Measurements from ENCODE around the gene MAP2. TPM values are rescaled to one million over a fixed set of nuclear protein-coding genes. Genes with fewer than 3 reads are reported as not detected.

The MAP2 gene
- total and polyA plus RNA-seq, 2 of the 13 experiments (the other 11 are each of a cell fraction or from before 2014, with no cell fraction given) = 0.08 TPM; not detected in 1

DNA sequence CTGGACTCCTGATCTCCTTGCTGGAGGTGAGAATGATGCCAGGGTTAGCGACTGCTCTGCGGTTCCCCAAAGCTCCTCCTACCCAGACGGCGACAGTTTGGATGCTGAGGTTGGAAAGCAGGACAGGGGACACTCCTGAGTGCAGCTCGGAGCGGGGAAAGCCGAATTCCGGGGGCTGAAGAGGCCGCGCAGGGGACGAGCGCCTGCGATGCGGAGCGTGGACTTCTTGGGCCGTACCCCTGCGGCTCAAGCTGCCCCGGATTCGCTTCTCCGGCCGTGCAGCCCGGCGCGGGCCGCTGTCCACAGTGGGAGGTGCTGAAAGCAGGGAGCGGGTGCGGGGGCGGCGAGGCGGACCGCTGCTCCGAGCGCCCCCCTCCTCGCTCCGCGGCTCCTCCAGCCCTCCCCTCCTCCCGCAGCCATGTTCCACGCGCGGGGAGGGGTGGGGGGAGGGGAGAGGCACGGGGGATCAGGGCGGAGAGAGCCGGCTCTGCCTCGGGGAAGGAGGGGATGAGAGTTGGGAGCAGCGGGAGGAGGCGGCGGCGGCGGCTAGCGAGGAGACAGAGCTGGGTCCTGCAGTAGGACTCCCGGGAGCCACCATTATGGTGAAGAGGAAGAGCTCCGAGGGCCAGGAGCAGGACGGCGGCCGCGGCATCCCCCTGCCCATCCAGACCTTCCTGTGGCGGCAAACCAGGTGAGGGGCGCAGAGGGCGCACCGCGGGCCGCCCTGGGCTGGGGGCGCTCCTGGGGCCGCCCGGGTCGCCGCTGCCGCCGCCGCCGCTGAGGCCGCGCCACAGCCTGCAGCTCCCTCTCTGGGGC lies 347.8 kb downstream of the MAP2 start, which contains the start of gene UNC80 (continued):
- TF ChIP-seq, protein P1, sequence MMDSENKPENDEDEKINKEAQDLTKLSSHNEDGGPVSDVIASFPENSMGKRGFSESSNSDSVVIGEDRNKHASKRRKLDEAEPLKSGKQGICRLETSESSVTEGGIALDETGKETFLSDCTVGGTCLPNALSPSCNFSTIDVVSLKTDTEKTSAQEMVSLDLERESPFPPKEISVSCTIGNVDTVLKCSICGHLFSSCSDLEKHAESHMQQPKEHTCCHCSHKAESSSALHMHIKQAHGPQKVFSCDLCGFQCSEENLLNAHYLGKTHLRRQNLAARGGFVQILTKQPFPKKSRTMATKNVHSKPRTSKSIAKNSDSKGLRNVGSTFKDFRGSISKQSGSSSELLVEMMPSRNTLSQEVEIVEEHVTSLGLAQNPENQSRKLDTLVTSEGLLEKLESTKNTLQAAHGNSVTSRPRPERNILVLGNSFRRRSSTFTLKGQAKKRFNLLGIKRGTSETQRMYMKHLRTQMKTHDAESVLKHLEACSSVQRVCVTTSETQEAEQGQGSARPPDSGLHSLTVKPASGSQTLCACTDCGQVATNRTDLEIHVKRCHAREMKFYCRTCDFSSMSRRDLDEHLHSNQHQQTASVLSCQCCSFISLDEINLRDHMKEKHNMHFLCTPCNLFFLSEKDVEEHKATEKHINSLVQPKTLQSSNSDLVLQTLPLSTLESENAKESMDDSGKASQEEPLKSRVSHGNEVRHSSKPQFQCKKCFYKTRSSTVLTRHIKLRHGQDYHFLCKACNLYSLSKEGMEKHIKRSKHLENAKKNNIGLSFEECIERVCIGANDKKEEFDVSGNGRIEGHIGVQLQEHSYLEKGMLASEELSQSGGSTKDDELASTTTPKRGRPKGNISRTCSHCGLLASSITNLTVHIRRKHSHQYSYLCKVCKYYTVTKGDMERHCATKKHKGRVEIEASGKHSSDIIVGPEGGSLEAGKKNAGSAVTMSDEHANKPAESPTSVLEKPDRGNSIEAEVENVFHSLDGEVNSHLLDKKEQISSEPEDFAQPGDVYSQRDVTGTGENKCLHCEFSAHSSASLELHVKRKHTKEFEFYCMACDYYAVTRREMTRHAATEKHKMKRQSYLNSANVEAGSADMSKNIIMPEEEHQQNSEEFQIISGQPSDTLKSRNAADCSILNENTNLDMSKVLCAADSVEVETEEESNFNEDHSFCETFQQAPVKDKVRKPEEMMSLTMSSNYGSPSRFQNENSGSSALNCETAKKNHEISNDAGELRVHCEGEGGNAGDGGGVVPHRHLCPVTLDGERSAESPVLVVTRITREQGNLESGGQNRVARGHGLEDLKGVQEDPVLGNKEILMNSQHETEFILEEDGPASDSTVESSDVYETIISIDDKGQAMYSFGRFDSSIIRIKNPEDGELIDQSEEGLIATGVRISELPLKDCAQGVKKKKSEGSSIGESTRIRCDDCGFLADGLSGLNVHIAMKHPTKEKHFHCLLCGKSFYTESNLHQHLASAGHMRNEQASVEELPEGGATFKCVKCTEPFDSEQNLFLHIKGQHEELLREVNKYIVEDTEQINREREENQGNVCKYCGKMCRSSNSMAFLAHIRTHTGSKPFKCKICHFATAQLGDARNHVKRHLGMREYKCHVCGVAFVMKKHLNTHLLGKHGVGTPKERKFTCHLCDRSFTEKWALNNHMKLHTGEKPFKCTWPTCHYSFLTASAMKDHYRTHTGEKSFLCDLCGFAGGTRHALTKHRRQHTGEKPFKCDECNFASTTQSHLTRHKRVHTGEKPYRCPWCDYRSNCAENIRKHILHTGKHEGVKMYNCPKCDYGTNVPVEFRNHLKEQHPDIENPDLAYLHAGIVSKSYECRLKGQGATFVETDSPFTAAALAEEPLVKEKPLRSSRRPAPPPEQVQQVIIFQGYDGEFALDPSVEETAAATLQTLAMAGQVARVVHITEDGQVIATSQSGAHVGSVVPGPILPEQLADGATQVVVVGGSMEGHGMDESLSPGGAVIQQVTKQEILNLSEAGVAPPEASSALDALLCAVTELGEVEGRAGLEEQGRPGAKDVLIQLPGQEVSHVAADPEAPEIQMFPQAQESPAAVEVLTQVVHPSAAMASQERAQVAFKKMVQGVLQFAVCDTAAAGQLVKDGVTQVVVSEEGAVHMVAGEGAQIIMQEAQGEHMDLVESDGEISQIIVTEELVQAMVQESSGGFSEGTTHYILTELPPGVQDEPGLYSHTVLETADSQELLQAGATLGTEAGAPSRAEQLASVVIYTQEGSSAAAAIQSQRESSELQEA (CRISPR knock-in tag; IDR thresholded peaks at IDR 0.05; ENCODE audit: not compliant biosample characterization) = peak; percentile 93
- TF ChIP-seq ZNF816 (CRISPR knock-in tag; IDR thresholded peaks at IDR 0.05; ENCODE audit: borderline replicate concordance) (peak; percentile 97), ZSCAN12 (CRISPR knock-in tag; IDR thresholded peaks at IDR 0.05) (peak; percentile 98), ZNF484 (CRISPR knock-in tag; IDR thresholded peaks at IDR 0.05; ENCODE audit: borderline replicate concordance, low read depth) (0 out of 2 replicates have a peak, but pooled peaks have one; percentile 78), PCBP2 (optimal IDR thresholded peaks at IDR 0.05; ENCODE audit: low read depth, low read length, poor library complexity, severe bottlenecking) (no peak), ZNF777 (CRISPR knock-in tag; IDR thresholded peaks at IDR 0.05) (peak; percentile 75; the same call in 1 of the 2 replicates), TBX2 (CRISPR knock-in tag; IDR thresholded peaks at IDR 0.05; ENCODE audit: borderline replicate concordance) (peak; percentile 75; the same call in 1 of the 2 replicates), MZF1 (CRISPR knock-in tag; IDR thresholded peaks at IDR 0.05; ENCODE audit: borderline replicate concordance) (no peak), ZFX (CRISPR knock-in tag; IDR thresholded peaks at IDR 0.05; ENCODE audit: low read depth) (no peak), ELF4 (CRISPR knock-in tag; IDR thresholded peaks at IDR 0.05; ENCODE audit: borderline replicate concordance) (no peak), ZNF124 (CRISPR knock-in tag; IDR thresholded peaks at IDR 0.05) (peak; percentile 95)
- TF ChIP-seq, protein P2, sequence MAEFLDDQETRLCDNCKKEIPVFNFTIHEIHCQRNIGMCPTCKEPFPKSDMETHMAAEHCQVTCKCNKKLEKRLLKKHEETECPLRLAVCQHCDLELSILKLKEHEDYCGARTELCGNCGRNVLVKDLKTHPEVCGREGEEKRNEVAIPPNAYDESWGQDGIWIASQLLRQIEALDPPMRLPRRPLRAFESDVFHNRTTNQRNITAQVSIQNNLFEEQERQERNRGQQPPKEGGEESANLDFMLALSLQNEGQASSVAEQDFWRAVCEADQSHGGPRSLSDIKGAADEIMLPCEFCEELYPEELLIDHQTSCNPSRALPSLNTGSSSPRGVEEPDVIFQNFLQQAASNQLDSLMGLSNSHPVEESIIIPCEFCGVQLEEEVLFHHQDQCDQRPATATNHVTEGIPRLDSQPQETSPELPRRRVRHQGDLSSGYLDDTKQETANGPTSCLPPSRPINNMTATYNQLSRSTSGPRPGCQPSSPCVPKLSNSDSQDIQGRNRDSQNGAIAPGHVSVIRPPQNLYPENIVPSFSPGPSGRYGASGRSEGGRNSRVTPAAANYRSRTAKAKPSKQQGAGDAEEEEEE (CRISPR knock-in tag; IDR thresholded peaks at IDR 0.05; ENCODE audit: borderline replicate concordance) = no peak
- TF ChIP-seq, protein P3, sequence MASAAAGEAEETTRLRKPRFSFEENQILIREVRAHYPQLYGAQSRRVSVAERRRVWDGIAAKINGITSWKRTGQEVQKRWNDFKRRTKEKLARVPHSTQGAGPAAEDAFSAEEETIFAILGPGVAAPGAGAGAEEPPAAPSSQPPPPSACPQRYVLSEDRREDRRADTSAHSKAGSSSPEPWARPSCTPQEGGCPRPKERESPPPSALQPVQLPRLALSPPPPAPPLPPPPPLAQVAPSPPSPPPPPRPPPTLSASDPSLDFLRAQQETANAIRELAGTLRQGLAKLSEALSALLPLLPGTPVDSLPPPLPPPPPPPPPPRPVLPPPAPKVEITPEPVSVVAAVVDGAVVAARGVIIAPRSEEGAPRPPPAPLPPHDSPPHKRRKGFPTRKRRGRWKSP (CRISPR knock-in tag; IDR thresholded peaks at IDR 0.05) = peak; percentile 94
- TF ChIP-seq, protein P4, sequence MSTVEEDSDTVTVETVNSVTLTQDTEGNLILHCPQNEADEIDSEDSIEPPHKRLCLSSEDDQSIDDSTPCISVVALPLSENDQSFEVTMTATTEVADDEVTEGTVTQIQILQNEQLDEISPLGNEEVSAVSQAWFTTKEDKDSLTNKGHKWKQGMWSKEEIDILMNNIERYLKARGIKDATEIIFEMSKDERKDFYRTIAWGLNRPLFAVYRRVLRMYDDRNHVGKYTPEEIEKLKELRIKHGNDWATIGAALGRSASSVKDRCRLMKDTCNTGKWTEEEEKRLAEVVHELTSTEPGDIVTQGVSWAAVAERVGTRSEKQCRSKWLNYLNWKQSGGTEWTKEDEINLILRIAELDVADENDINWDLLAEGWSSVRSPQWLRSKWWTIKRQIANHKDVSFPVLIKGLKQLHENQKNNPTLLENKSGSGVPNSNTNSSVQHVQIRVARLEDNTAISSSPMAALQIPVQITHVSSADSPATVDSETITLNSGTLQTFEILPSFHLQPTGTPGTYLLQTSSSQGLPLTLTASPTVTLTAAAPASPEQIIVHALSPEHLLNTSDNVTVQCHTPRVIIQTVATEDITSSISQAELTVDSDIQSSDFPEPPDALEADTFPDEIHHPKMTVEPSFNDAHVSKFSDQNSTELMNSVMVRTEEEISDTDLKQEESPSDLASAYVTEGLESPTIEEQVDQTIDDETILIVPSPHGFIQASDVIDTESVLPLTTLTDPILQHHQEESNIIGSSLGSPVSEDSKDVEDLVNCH (CRISPR knock-in tag; IDR thresholded peaks at IDR 0.05) = peak; percentile 85; the same call in 1 of the 2 replicates

All from HepG2 (cell line).